Caco-2 (cell line): Measurements from ENCODE around the gene FAM193A. TPM values are rescaled to one million over a fixed set of nuclear protein-coding genes. Genes with fewer than 3 reads are reported as not detected.

Experiments
- BruUV-seq: library from RNA; stranded (reverse); fragments of 400-500 nt; replicated peaks from 2 replicates; lab custom pipeline; 2021; lab: Mats Ljungman, UMichigan
- CTCF ChIA-PET: fragments of 300-600 bp; sonication (Branson Sonifier 250); formaldehyde crosslinking; loops from one replicate; lab custom pipeline; 2022; ENCODE audit warnings: antibody characterized with exemption; lab: Charles Lee
- POLR2A ChIA-PET: fragments of 300-600 bp; sonication (Branson Sonifier 250); formaldehyde crosslinking; loops from one replicate; lab custom pipeline; 2022; ENCODE audit warnings: antibody characterized with exemption; lab: Charles Lee
- DNase-seq, 2 experiments: peaks; one replicate each; pipeline versions ENCODE4 v3.0.0 to v3.0.0-alpha.2; 2020 to 2022
- H3K27me3 ChIP-seq: replicated peaks from 2 replicates; pipeline ENCODE4 v1.6.0; 2011; ENCODE audit warnings: low read length; ENCODE audit not compliant: control insufficient read depth, insufficient read depth
- H3K36me3 ChIP-seq: 2 replicates; pipeline ENCODE4 v1.5.1; 2011; ENCODE audit warnings: low read length; ENCODE audit not compliant: control insufficient read depth, insufficient read depth
- H3K4me1 ChIP-seq: fragments of 250-450 bp; sonication (Bioruptor Pico); 2 replicates; pipeline ENCODE4 v1.5.1; 2020; ENCODE audit warnings: mild to moderate bottlenecking
- H3K4me3 ChIP-seq: 2 replicates; pipeline ENCODE4 v1.5.1; 2011; ENCODE audit warnings: low read depth, mild to moderate bottlenecking, control low read depth, low read length
- H3K9me3 ChIP-seq: fragments of 250-450 bp; sonication (Bioruptor Pico); 2 replicates; pipeline ENCODE4 v1.5.1; 2020; ENCODE audit warnings: mild to moderate bottlenecking, moderate library complexity
- H3K27ac Mint-ChIP-seq: one replicate; pipeline ENCODE4 v1.8.0; 2022; ENCODE audit warnings: mixed read lengths; ENCODE audit not compliant: unreplicated experiment
- H3K27me3 Mint-ChIP-seq: one replicate; pipeline ENCODE4 v1.8.0; 2022; ENCODE audit warnings: mixed read lengths; ENCODE audit not compliant: insufficient read depth, unreplicated experiment
- H3K36me3 Mint-ChIP-seq: one replicate; pipeline ENCODE4 v1.8.0; 2022; ENCODE audit warnings: mild to moderate bottlenecking, mixed read lengths; ENCODE audit not compliant: insufficient read depth, unreplicated experiment
- H3K4me1 Mint-ChIP-seq: one replicate; pipeline ENCODE4 v1.8.0; 2022; ENCODE audit warnings: low read depth, mixed read lengths; ENCODE audit not compliant: unreplicated experiment
- H3K4me3 Mint-ChIP-seq: one replicate; pipeline ENCODE4 v1.8.0; 2022; ENCODE audit warnings: mild to moderate bottlenecking, moderate library complexity, mixed read lengths; ENCODE audit not compliant: unreplicated experiment
- H3K9me3 Mint-ChIP-seq: one replicate; pipeline ENCODE4 v1.8.0; 2022; ENCODE audit warnings: mixed read lengths; ENCODE audit not compliant: unreplicated experiment
- intact Hi-C: fragments of 100-400 bp; cut with micrococcal nuclease; formaldehyde crosslinking; loops from one replicate; pipeline ENCODE4 v1.10.0; 2022; ENCODE audit not compliant: unreplicated experiment
- total RNA-seq: library from RNA; stranded (reverse); gene quantifications from 2 replicates; pipeline ENCODE4 v1.2.3, GENCODE V29; 2022
- TF ChIP-seq, protein P1 (sequence below), 2 experiments: fragments of 200-600 bp in 1 of 2; IDR thresholded peaks; 1 replicate in 1 of 2; 2 replicates in 1 of 2; pipeline versions ENCODE4 v1.5.1 to v1.8.0; 2011 to 2022; ENCODE audit warnings: antibody characterized with exemption in 1 of 2, control low read depth in 1 of 2, inconsistent platforms in 1 of 2, low read depth in 1 of 2, low read length in 1 of 2, mild to moderate bottlenecking in 1 of 2, moderate library complexity in 1 of 2; ENCODE audit not compliant: insufficient read depth in 1 of 2, severe bottlenecking in 1 of 2, unreplicated experiment in 1 of 2

FAM193A gene
- total RNA-seq, 1 experiment from 2014 or later: 28.7 TPM

DNA sequence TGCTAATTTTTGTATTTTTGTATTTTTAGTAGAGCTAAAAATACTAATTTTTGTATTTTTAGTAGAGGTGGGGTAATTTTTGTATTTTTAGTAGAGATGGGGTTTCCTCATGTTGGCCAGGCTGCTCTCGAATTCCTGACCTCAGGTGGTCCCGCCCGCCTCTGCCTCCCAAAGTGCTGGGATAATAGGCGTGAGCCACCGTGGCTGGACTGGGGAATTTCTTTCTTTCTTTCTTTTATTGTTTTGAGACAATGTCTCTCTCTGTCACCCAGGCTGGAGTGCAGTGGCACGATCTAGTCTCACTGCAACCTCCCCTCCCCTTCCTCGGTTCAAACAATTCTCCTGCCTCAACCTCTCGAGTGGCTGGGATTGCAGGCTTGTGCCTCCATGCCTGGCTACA, 83.0 kb downstream of the FAM193A start:
- Histone ChIP-seq H3K36me3 (no peaks in the 10 kb centered on the region), H3K4me1 (no peaks in the 10 kb centered on the region), H3K4me3 (no peak overlapping the region), H3K9me3 (no peaks in the 10 kb centered on the region), H3K27me3 (no peaks in the 10 kb centered on the region)
- intact Hi-C loops: no loop called here
- ChIA-PET POLR2A (no interaction called here), CTCF (no interaction called here)
- no peaks in the 10 kb centered on the region for H3K9me3 Mint-ChIP-seq
- H3K36me3 Mint-ChIP-seq: peaks cover 26% of the 10 kb centered on the region
- no peak overlapping the region for H3K27ac Mint-ChIP-seq
- no peak overlapping the region for H3K4me3 Mint-ChIP-seq
- no peaks in the 10 kb centered on the region for H3K4me1 Mint-ChIP-seq
- BruUV-seq: no TSS peak
- peak in 1 of 2 experiments; percentile 5 for DNase-seq
- TF ChIP-seq, protein P1, sequence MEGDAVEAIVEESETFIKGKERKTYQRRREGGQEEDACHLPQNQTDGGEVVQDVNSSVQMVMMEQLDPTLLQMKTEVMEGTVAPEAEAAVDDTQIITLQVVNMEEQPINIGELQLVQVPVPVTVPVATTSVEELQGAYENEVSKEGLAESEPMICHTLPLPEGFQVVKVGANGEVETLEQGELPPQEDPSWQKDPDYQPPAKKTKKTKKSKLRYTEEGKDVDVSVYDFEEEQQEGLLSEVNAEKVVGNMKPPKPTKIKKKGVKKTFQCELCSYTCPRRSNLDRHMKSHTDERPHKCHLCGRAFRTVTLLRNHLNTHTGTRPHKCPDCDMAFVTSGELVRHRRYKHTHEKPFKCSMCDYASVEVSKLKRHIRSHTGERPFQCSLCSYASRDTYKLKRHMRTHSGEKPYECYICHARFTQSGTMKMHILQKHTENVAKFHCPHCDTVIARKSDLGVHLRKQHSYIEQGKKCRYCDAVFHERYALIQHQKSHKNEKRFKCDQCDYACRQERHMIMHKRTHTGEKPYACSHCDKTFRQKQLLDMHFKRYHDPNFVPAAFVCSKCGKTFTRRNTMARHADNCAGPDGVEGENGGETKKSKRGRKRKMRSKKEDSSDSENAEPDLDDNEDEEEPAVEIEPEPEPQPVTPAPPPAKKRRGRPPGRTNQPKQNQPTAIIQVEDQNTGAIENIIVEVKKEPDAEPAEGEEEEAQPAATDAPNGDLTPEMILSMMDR (IDR thresholded peaks at IDR 0.05; ENCODE audit: insufficient read depth in 1 of 2, low read depth in 1 of 2, low read length in 1 of 2, severe bottlenecking in 1 of 2, unreplicated experiment in 1 of 2): no peak
- no peaks in the 10 kb centered on the region for H3K27me3 Mint-ChIP-seq

GRCh38 chr4:2621419-2621818, 85.0 kb downstream of the FAM193A start:
- H3K27me3 Mint-ChIP-seq: no peaks in the 10 kb centered on the region
- POLR2A ChIA-PET: interaction anchor here (0.7 kb wide), 1 partner anchor 124 kb away, joined by 14 read pairs; no protein-coding TSS in a partner anchor
- TF ChIP-seq, protein P1 (IDR thresholded peaks at IDR 0.05; ENCODE audit: insufficient read depth in 1 of 2, low read depth in 1 of 2, low read length in 1 of 2, severe bottlenecking in 1 of 2, unreplicated experiment in 1 of 2): no peak
- Histone ChIP-seq H3K36me3 (no peaks in the 10 kb centered on the region), H3K4me1 (no peaks in the 10 kb centered on the region), H3K27me3 (no peaks in the 10 kb centered on the region), H3K9me3 (no peaks in the 10 kb centered on the region), H3K4me3 (no peak overlapping the region)
- H3K4me1 Mint-ChIP-seq: no peaks in the 10 kb centered on the region
- intact Hi-C loops: no loop called here
- no TSS peak for BruUV-seq
- no peaks in the 10 kb centered on the region for H3K9me3 Mint-ChIP-seq
- no peak overlapping the region for H3K4me3 Mint-ChIP-seq
- peaks cover 30% of the 10 kb centered on the region for H3K36me3 Mint-ChIP-seq
- CTCF ChIA-PET: interaction anchor here (0.6 kb wide), 1 partner anchor 745 kb away, joined by 3 read pairs; no protein-coding TSS in a partner anchor
- DNase-seq: peak in 1 of 2 experiments; percentile 16
- H3K27ac Mint-ChIP-seq: peak overlapping the region; percentile 13

DNA sequence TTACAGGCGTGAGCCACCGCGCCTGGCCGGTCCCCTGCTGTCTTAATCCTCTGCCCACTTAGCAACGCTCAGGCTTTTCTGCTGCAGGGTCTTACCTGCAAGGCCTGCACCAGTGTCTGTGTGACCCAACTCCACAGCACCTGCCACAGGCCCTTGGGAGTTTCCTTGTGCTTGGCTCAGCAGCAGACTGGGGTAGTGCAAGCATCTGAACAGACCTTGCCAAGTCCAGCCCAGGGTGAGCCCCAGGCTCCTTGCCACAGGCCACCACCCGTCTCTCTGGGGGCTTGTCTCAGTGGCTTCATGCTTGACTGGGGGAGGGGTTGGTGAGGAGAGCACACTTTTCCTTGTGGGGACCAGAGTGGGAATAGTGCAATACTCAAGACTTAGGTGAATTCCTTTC, 87.0 kb downstream of the FAM193A start:
- intact Hi-C loops: no loop called here
- Mint-ChIP-seq H3K36me3 (peaks cover 49% of the 10 kb centered on the region), H3K27ac (no peak overlapping the region), H3K27me3 (no peaks in the 10 kb centered on the region), H3K4me1 (no peaks in the 10 kb centered on the region), H3K9me3 (no peaks in the 10 kb centered on the region), H3K4me3 (no peak overlapping the region)
- TF ChIP-seq, protein P1 (IDR thresholded peaks at IDR 0.05; ENCODE audit: insufficient read depth in 1 of 2, low read depth in 1 of 2, low read length in 1 of 2, severe bottlenecking in 1 of 2, unreplicated experiment in 1 of 2): no peak
- Histone ChIP-seq H3K9me3 (no peaks in the 10 kb centered on the region), H3K4me3 (no peak overlapping the region), H3K4me1 (no peaks in the 10 kb centered on the region), H3K27me3 (no peaks in the 10 kb centered on the region), H3K36me3 (no peaks in the 10 kb centered on the region)
- no TSS peak for BruUV-seq
- no peak for DNase-seq
- ChIA-PET POLR2A (no interaction called here), CTCF (no interaction called here)
